Renal cortex interstitium (tissue), 11 donors: ENCODE measurements around the gene SLC10A3. TPM values are rescaled to one million over a fixed set of nuclear protein-coding genes. Genes with fewer than 3 reads are reported as not detected.
A peak's percentile ranks its signal among the peaks of the same experiment; 100 is the strongest.

Source experiments
- DNase-seq, 11 donors: peaks; one replicate each; pipeline ENCODE4 v3.0.0-alpha.2; 2013; ENCODE audit warnings: low read depth in 9 of 11, low spot score in 4 of 11; ENCODE audit errors: extremely low read depth in 1 of 11
- polyA plus RNA-seq, 3 donors: library from polyadenylated mRNA; unstranded; fragments of 120-200 nt; gene quantifications; one replicate each; pipeline ENCODE4 v1.2.1, GENCODE V29; 2013; ENCODE audit not compliant: insufficient read length in 3 of 3

The SLC10A3 gene
- polyA plus RNA-seq, 3 donors: 14.8 to 23.1 (median 21.4) TPM

DNA sequence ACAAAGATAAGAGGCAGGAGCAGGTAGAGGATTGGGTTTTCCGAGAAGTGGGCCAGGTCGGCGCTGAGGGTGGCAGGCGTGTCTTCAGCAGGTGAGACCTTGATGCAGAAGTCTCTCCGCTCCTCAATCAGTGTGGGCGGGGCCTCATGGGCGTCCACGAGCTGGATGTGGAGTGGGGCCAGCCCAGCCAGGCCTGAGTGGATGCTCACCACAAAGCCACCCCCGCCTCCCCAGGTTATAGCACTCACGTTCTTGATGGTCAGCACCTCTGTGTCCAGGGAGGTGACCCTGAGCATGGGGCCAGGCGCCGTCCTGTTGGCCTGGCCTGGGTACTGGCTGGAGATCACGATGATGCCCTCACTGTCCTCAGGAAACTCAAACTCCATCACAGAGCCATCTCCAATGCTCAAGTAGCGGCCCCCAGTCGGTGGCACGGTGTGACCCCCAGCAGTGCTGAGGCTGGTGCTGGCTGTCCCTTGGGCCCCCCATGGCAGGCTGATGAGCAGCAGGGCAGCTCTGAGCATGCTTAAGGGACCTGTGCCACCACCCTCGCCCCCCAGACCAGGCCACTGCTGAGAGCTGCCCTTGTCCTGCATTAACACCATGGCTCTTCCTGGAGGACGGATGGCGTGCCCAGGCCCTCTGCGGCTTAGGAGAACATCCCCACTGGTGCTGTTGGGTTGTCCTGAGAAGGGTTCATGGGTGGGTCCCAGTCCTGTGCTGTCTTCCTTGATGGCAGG is 1.9 kb downstream of the SLC10A3 start:
- no peak for DNase-seq

GRCh38 chrX:154487518-154488290 is 2.7 kb downstream of the SLC10A3 start:
- no peak for DNase-seq

- peak in 9 of 11 donors; percentile 33 to 70 (median 56) for DNase-seq
Measured at GRCh38 chrX:154486396-154487207, 3.8 kb downstream of the SLC10A3 start, which contains the start of gene UBL4A. TSS of gene UBL4A (minus strand) at chrX:154486615. CDS start at chrX:154486584, 31 bp downstream.

- no peak for DNase-seq
Measured at GRCh38 chrX:154486052-154486395, 4.4 kb downstream of the SLC10A3 start.

DNA sequence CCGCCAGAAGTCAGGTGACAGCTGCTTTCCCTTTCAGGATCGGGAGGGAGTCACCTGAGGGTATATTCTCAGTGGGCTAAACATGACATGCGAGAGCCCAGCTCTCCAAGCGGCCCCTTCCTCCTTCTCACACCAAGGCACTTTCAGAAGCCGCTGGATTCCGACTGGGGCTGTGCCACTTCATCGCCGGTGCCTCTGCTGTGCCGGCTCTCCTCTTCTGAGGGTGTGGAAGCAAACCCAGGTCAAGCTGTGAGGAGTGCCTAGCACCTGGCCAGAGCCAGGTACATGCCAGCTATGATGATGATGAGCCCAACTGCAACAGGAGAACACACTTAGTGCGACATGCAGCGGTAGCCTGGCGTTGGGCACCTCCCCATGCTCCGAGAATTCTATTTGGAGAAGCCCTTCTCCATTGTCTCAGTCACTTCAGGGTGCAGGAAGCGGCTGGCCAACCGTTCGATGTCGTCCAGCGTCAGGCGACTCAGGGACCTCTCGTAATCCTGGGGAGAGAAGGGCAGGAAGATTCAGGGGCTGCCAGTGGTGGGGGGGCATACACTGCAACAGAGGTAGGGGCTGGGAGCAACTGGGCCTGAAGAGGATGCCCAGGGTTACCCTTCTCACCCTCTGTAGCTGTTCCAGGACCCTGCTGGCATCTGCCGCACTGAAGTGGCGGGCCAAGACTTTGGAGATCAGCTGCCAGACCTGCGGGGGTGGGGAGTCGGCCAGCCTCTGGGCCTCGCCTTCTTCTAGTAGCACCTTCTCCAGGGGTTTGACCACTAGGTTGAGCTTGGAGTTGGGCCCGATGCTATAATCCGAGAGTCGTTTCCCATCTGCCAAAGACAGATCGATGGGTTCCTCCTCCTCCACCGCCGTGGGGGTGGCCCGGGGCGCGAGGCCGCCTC is 5.0 kb downstream of the SLC10A3 start:
- no peak for DNase-seq

GRCh38 chrX:154484255-154485149 is 5.9 kb downstream of the SLC10A3 start:
- no peak for DNase-seq

- no peak for DNase-seq
Measured at GRCh38 chrX:154483325-154483724, 7.1 kb downstream of the SLC10A3 start.

- no peak for DNase-seq
Measured at GRCh38 chrX:154482786-154483185, 7.6 kb downstream of the SLC10A3 start.

- DNase-seq: no peak
Measured at GRCh38 chrX:154481911-154482601, 8.4 kb downstream of the SLC10A3 start.

GRCh38 chrX:154481195-154481594 is 9.2 kb downstream of the SLC10A3 start:
- no peak for DNase-seq

DNA sequence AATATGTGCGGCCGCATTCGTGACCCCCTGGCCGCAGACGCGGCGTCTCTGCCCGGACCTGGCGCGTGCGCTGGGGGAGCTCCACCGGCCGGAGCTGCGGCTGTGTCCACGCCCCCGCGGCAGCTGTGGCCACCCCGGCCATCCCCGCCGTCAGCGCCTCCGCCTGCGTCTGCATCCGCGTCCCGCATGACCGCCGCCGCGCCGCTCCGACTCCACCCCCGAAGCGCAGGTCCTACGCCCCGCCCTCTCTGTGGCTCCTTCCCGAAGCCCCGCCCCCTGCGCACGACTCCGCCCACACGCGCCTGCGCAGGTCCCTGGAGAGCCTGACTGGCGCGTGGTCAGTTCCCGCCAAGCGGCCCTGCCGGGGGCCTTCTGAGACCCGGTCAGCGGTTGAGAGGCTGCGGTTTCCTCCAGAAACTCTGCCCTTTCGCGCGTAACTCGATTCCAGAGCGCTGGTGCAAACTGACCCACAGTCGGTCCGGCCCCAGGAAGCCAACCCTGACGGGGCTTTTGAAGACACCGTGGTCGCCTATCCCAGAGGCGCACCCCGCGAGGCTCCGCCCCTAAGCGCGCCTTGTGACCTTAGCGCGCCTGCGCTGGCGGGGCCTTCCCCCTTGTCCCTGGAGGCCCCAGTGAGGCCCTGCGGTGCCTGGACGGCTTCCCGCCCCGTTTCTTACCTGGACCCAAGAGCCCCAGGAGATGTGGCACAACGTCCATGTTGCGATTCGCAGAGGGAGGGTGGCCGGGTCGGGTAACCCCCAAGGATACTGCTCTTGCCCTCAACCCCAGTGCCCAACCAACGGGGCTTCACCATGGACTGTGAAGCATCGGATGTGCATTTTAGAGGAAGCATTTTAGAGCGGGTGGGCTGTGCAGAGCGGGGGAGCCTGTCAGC is 11.5 kb downstream of the SLC10A3 start, which contains the start of gene LAGE3:
TSS of gene LAGE3 (minus strand) at position 554 of the 895 bp plus-strand sequence. CDS start at position 188, 366 bp downstream.
- peak in 9 of 11 donors; percentile 64 to 81 (median 77) for DNase-seq

DNA sequence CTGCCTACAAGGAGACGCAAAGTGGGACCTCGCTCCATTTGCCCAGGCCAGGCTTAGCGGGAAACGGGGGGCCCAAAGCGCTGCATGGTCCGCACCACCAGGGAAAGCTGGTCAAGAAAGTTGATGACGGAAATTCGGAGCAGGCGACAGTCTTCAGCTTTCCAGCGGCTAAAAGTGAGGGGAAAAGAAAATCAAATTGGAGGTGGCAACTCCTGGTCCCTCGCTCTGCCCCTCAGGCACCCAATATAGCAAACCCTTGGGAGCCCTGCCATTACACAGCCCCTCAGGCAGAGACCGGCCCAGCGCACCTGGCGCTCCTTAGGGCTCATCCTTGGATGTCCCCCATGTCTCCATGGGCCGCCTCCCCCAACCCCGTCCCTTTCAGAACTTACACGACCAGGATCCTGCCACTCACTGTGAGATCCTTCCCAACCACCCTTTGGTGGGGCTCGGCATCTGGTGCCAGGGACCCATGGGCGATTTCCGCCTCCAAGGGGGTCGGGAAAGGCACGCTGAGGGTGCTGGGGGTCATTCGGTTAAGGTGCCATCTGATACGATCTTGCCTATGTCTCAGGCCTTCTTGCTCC is 12.4 kb downstream of the SLC10A3 start:
- no peak for DNase-seq

GRCh38 chrX:154476821-154477220 is 13.6 kb downstream of the SLC10A3 start:
- no peak for DNase-seq

- DNase-seq: no peak
Measured at GRCh38 chrX:154473683-154474082, 16.7 kb downstream of the SLC10A3 start.
